Ureter (tissue), 1 donor: Measurements from ENCODE around the gene DDX28. TPM values are rescaled to one million over a fixed set of nuclear protein-coding genes. Genes with fewer than 3 reads are reported as not detected.
"Not testable (repeated sequence)": the region's sequence is repeated elsewhere in the genome, so short reads cannot be mapped to it uniquely, and the experiment has no call there.

Experiments
- DNase-seq: peaks from one replicate; pipeline ENCODE4 v3.0.0-alpha.2; 2020; ENCODE audit warnings: low spot score
- total RNA-seq: library from RNA; stranded (reverse); gene quantifications from one replicate; pipeline ENCODE4 v1.2.4, GENCODE V29; 2023
- donor health status: DM: yes; HTN: yes; CAD: no.

Gene DDX28
- total RNA-seq, 1 donor from 2014 or later, result 15.5 TPM

GRCh38 chr16:68037841-68038597, 15.0 kb upstream of the DDX28 start:
- DNase-seq, result no peak

DNA sequence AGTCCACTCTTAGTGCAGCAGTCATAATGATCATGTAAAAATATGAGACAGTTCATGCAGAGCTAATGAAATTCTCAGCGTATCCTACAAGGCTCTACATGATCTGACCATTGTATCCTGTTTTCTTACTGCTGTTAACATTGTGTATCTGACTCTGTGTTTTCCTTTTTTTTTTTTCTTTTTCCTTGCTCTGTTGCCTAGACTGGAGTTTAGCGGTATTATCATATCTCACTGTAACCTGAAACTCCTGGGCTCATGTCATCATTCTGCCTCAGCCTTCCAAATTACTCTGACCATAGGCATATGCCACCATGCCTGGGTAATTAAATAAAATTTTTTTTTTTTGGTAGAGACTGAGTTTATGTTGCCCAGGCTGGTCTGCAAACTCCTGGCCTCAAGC, 12.2 kb upstream of the DDX28 start:
- DNase-seq, result no peak

- no peak for DNase-seq
Measured at GRCh38 chr16:68033101-68033500, 10.1 kb upstream of the DDX28 start.

DNA sequence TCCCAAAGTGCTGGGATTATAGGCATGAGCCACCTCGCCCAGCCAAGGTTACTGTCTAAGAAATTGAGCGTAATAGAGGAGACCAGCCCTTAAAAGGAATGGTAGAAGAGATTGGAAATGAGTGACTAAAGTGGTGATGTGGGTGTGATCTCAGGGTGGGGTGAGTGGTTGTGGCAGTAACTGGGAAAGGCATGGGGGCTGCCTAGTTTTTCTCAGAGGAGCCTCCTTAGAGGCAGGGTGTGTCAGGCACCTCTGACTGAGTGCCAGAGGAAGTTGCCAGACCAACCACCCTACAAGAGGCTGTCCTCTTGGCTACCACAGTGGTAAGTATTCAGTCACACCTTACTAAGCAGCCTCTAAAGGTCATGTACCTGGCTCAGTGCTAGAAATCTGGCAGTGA, 8.9 kb upstream of the DDX28 start:
- no peak for DNase-seq

- DNase-seq, result not testable (repeated sequence)
Measured at GRCh38 chr16:68030108-68030507, 7.1 kb upstream of the DDX28 start.

GRCh38 chr16:68028996-68029395, 6.0 kb upstream of the DDX28 start:
- DNase-seq, result no peak

- no peak for DNase-seq
Measured at GRCh38 chr16:68022278-68022727, 729 bp downstream of the DDX28 start.

DNA sequence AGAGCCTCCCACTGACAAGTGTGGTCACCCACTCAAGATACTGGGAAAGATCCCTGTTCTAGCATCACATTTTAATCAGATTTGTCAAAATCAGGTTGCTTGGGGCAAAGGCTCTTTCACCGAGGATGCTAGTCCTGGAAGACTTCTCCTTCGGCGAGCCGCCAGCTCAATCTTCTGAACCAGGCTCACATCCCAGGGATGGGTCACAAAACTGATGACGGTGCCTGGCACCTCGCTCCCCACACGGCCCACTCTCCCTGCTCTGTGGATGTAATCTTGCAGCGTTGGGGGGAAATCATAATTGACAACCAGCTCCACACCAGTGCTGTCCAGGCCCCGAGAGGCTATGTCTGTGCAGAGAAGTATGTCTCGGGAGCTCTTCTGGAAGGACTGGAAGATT, 1.5 kb downstream of the DDX28 start:
- DNase-seq, result no peak

GRCh38 chr16:68019167-68019680, 3.8 kb downstream of the DDX28 start:
- no peak for DNase-seq

- DNase-seq, result no peak
Measured at GRCh38 chr16:68015681-68016080, 7.4 kb downstream of the DDX28 start, which contains the start of gene DPEP2NB. Gene DPEP2NB (minus strand): TSS chr16:68015911. CDS start chr16:68015770, 141 bp downstream.

DNA sequence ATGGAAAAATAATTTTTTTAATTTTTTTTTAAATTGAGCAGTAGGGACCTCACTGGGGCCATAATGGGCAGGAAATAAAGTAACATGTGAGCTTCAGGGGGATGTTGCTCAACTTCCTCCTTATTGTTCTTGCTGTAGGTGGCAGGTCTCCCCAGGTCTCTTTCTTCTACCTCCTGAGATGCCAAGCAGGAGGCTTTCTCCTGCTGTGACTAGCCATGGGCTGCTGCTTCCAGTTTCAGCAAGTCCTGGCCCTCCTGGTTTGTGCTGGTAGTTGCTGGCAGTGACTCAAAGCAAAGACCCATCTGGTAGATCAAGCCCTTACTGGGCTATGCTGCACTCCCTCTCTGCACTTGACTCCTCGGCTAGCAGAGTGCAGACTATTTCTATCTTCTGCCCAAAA, 9.6 kb downstream of the DDX28 start:
- DNase-seq, result peak; percentile 64

DNA sequence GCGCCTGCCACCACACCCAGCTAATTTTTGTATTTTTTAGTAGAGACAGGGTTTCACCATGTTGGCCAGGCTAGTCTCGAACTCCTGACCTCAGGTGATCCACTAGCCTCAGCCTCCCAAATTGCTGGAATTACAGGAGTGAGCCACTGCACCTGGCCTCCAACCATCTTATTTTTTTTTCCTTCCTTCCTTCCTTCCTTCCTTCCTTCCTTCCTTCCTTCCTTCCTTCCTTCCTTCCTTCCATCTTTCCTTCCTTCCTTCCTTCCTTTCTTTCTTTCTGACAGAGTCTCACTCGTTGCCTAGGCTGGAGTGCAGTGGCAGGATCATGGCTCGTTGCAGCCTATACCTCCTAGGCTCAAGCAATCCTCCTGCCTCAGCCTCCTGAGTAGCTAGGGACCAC, 13.2 kb downstream of the DDX28 start:
- DNase-seq, result not testable (repeated sequence)

- no peak for DNase-seq
Measured at GRCh38 chr16:68009157-68009735, 13.8 kb downstream of the DDX28 start.

DNA sequence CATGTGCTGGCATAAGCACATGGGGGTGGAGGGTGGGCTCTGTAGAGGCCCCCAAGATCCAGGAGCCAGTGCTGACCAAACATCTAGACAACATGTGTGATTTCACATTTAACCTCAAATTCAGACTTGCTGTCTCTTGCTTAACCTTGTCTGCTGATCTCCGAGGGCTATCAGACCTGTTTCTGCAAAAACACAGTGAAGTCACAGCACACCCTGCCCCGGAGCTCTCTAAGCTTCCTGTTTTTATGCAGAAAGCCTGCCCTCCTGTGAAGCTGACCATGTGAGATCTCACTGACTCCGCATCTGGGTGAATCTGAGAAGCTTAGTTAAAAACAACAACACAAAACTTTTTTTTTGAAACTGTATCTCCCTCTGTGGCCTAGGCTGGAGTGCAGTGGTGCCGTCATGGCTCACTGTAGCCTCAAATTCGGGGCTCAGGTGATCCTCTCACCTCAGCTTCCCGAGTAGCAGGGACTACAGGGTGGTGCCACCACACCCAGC, 17.2 kb downstream of the DDX28 start:
- peak; percentile 81 for DNase-seq

DNA sequence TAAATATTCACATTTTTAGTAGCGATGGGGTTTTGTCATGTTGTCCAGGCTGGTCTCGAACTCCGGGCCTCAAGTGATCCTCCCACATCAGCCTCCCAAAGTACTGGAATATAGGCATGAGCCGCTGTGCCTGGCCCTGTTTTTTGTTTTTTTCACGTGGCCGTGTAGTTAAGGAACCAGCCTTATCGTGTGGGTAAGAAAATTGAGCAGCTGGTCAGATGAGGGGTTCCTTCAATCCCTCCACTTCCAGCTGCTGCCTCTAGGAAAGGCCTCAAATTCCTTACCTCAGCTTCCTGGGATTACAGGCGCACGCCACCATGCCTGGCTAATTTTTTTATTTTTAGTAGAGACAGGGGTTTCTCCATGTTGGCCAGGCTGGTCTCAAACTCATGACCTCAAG, 17.8 kb downstream of the DDX28 start:
- no peak for DNase-seq

DNA sequence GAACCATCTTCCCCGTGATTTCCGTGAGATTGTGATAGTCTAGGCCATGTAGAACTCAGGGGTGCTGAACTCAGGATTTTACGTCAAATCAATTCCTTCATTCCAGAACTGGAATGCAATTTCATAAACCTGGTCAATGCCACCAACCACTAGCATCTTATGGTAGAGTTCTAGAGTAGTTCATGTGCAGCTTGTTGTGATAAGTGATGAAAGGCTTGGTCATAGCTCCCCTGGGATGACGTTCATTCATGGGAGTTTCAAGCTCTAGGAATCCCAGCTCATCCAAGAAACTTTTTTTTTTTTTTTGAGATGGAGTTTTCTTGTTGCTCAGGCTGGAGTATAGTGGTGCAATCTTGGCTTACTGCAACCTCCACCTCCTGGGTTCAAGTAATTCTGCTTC, 20.0 kb downstream of the DDX28 start:
- no peak for DNase-seq

- DNase-seq, result no peak
Measured at GRCh38 chr16:68000450-68000849, 22.6 kb downstream of the DDX28 start.

DNA sequence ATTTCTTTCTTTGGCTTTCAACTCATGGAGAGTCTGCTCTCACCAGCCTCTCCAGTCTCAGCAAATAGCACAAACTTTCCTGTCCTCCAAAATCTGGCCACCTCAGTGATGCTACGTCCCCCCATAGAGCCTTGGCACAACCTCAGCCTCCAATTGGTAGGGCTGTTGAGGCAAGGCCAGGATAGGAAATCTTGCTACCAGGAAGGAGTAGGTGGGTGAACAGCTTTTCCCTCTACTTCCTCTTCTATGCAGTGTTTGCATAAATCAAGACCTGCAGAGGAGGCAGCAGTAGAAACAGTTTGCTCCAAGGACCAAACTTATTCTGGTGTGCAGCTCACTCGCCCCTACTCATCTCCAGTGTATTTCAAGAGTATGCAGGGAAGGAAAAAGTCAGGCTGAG, 23.0 kb downstream of the DDX28 start:
- DNase-seq, result no peak

- not testable (repeated sequence) for DNase-seq
Measured at GRCh38 chr16:67998779-67999688, 24.0 kb downstream of the DDX28 start, which contains the start of gene DPEP2. Gene DPEP2 (minus strand): TSS chr16:67999484. CDS start chr16:67993212, 6,272 bp downstream.

- DNase-seq, result not testable (repeated sequence)
Measured at GRCh38 chr16:67998231-67998778, 24.7 kb downstream of the DDX28 start.

DNA sequence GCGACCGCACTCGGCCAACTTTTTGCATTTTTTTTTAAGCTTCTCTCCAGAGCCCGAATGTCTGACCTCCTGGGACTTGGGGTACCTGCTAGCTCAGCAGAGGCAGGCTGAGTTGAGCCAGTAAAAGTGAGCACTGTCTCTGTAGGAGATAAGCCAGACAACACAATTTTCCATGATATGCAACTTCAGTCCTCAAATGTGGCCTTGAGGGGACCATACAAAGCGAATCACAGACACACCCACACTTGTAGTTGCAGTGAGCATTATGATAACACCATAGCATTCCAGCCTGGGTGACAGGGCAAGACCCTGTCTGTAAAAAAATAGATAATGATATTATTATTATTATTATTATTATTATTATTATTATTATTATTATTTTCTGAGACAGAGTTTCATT, 26.4 kb downstream of the DDX28 start:
- DNase-seq, result no peak
